Activated T-helper 2 cell treated with anti-CD3 and anti-CD28 coated beads, Interferon-gamma antibody, Interleukin-2, Interleukin-4, amounts not matched to agents 10 μg/mL and 5 μg/mL and 100 μg/mL, durations not matched to agents 14 hours and 24 hours and 36 hours (primary cell): ENCODE measurements around the gene COQ2. TPM values are rescaled to one million over a fixed set of nuclear protein-coding genes. Genes with fewer than 3 reads are reported as not detected.
"Not testable (repeated sequence)": the region's sequence is repeated elsewhere in the genome, so short reads cannot be mapped to it uniquely, and the experiment has no call there.

Source experiments
- DNase-seq: peaks from one replicate; pipeline ENCODE4 v3.0.0; 2021; ENCODE audit warnings: low spot score
- H3K27ac Mint-ChIP-seq: one replicate; pipeline ENCODE4 v1.8.0; 2021; ENCODE audit warnings: mixed read lengths
- H3K27me3 Mint-ChIP-seq: one replicate; pipeline ENCODE4 v1.8.0; 2021; ENCODE audit warnings: low read depth, mixed read lengths
- H3K36me3 Mint-ChIP-seq: one replicate; pipeline ENCODE4 v1.8.0; 2021; ENCODE audit warnings: low read depth, mixed read lengths
- H3K4me1 Mint-ChIP-seq: one replicate; pipeline ENCODE4 v1.8.0; 2021; ENCODE audit warnings: low read depth, mixed read lengths
- H3K4me3 Mint-ChIP-seq: one replicate; pipeline ENCODE4 v1.8.0; 2021; ENCODE audit warnings: low read depth, mild to moderate bottlenecking, moderate library complexity, mixed read lengths
- H3K9me3 Mint-ChIP-seq: one replicate; pipeline ENCODE4 v1.8.0; 2021; ENCODE audit warnings: mixed read lengths
- intact Hi-C: fragments of 100-400 bp; cut with micrococcal nuclease; formaldehyde crosslinking; loops from one replicate; pipeline ENCODE4 v1.15.1; 2023
- total RNA-seq: library from RNA; stranded (reverse); gene quantifications from 2 replicates; pipeline ENCODE4 v1.2.3, GENCODE V29; 2022

Gene COQ2
- total RNA-seq, 1 donor from 2014 or later, result 19.5 TPM

GRCh38 chr4:83308672-83309071, 24.1 kb upstream of the COQ2 start:
- no peak for DNase-seq
- Mint-ChIP-seq H3K36me3 (peaks cover 25% of the 10 kb centered on the region), H3K4me3 (no peak overlapping the region), H3K4me1 (peaks cover 2% of the 10 kb centered on the region), H3K9me3 (no peaks in the 10 kb centered on the region), H3K27me3 (no peaks in the 10 kb centered on the region), H3K27ac (no peak overlapping the region)
- intact Hi-C loops, result no loop called here

GRCh38 chr4:83307920-83308319, 23.3 kb upstream of the COQ2 start:
- DNase-seq, result no peak
- Mint-ChIP-seq H3K4me1 (peaks cover 2% of the 10 kb centered on the region), H3K36me3 (peaks cover 25% of the 10 kb centered on the region), H3K4me3 (no peak overlapping the region), H3K27ac (no peak overlapping the region), H3K27me3 (no peaks in the 10 kb centered on the region), H3K9me3 (no peaks in the 10 kb centered on the region)
- intact Hi-C loops, result no loop called here

- Mint-ChIP-seq H3K4me3 (no peak overlapping the region), H3K27me3 (no peaks in the 10 kb centered on the region), H3K36me3 (peaks cover 21% of the 10 kb centered on the region), H3K27ac (no peak overlapping the region), H3K4me1 (peaks cover 2% of the 10 kb centered on the region), H3K9me3 (no peaks in the 10 kb centered on the region)
- intact Hi-C loops, result no loop called here
- no peak for DNase-seq
Observed at GRCh38 chr4:83305187-83305586, 20.6 kb upstream of the COQ2 start.

GRCh38 chr4:83297548-83298260, 13.1 kb upstream of the COQ2 start:
- H3K4me3 Mint-ChIP-seq, result no peak overlapping the region

GRCh38 chr4:83293305-83294046, 8.9 kb upstream of the COQ2 start:
- DNase-seq, result no peak
- no peaks in the 10 kb centered on the region for H3K27me3 Mint-ChIP-seq
- no peak overlapping the region for H3K4me3 Mint-ChIP-seq
- intact Hi-C loops, result no loop called here
- H3K4me1 Mint-ChIP-seq, result peaks cover 15% of the 10 kb centered on the region
- no peak overlapping the region for H3K27ac Mint-ChIP-seq
- peaks cover 15% of the 10 kb centered on the region for H3K9me3 Mint-ChIP-seq
- peaks cover 6% of the 10 kb centered on the region for H3K36me3 Mint-ChIP-seq

More at GRCh38 chr4:83297548-83298260, 13.1 kb upstream of the COQ2 start:
- peak overlapping the region; percentile 4 for H3K27ac Mint-ChIP-seq
- no peaks in the 10 kb centered on the region for H3K9me3 Mint-ChIP-seq
- H3K4me1 Mint-ChIP-seq, result peaks cover 18% of the 10 kb centered on the region
- DNase-seq, result no peak
- intact Hi-C loops, result no loop called here
- H3K36me3 Mint-ChIP-seq, result peaks cover 2% of the 10 kb centered on the region
- H3K27me3 Mint-ChIP-seq, result no peaks in the 10 kb centered on the region

- H3K4me3 Mint-ChIP-seq, intact Hi-C loops, DNase-seq, H3K36me3 Mint-ChIP-seq, H3K27ac Mint-ChIP-seq, H3K4me1 Mint-ChIP-seq, H3K27me3 Mint-ChIP-seq: not testable (repeated sequence)
- H3K9me3 Mint-ChIP-seq, result peaks cover 15% of the 10 kb centered on the region
Observed at GRCh38 chr4:83290059-83290774, 5.6 kb upstream of the COQ2 start.

- intact Hi-C loops, result loop anchor here (10.0 kb wide), 1 partner anchor 196 kb away; the partner anchor contains the start of gene ABRAXAS1
- not testable (repeated sequence) for H3K36me3 Mint-ChIP-seq, H3K4me3 Mint-ChIP-seq, DNase-seq, H3K27ac Mint-ChIP-seq, H3K27me3 Mint-ChIP-seq
- Mint-ChIP-seq H3K9me3 (peaks cover 15% of the 10 kb centered on the region), H3K4me1 (peaks cover 17% of the 10 kb centered on the region)
Observed at GRCh38 chr4:83288381-83288780, 3.8 kb upstream of the COQ2 start.

GRCh38 chr4:83285055-83285407, 433 bp upstream of the COQ2 start:
- peak; percentile 23 for DNase-seq
- Mint-ChIP-seq H3K27ac (peak overlapping the region; percentile 95), H3K27me3 (peaks cover 2% of the 10 kb centered on the region), H3K36me3 (peaks cover 15% of the 10 kb centered on the region), H3K4me3 (peak overlapping the region; percentile 90), H3K4me1 (peaks cover 42% of the 10 kb centered on the region), H3K9me3 (peaks cover 4% of the 10 kb centered on the region)
- intact Hi-C loops, result loop anchor here (1.0 to 10.0 kb wide), 3 partner anchors 72 to 200 kb away; partner anchors contain the start of genes ABRAXAS1 and HELQ

- intact Hi-C loops, result loop anchor here (5.0 to 10.0 kb wide), 2 partner anchors 202 to 381 kb away; partner anchors contain the start of genes ABRAXAS1 and THAP9
- no peak for DNase-seq
- H3K9me3 Mint-ChIP-seq, result no peaks in the 10 kb centered on the region
- peaks cover 2% of the 10 kb centered on the region for H3K27me3 Mint-ChIP-seq
- H3K36me3 Mint-ChIP-seq, result peaks cover 22% of the 10 kb centered on the region
- H3K4me1 Mint-ChIP-seq, result peaks cover 48% of the 10 kb centered on the region
- peak overlapping the region; percentile 87 for H3K4me3 Mint-ChIP-seq
- peak overlapping the region; percentile 58 for H3K27ac Mint-ChIP-seq
Observed at GRCh38 chr4:83283181-83283580, 1.4 kb downstream of the COQ2 start.

- no peak overlapping the region for H3K27ac Mint-ChIP-seq
- DNase-seq, result peak; percentile 41
- intact Hi-C loops, result loop anchor here (1.0 to 10.0 kb wide), 5 partner anchors 22 to 430 kb away; partner anchors contain the start of genes ABRAXAS1 and THAP9
- H3K4me3 Mint-ChIP-seq, result peak overlapping the region; percentile 44
- peaks cover 52% of the 10 kb centered on the region for H3K4me1 Mint-ChIP-seq
- no peaks in the 10 kb centered on the region for H3K9me3 Mint-ChIP-seq
- H3K36me3 Mint-ChIP-seq, result peaks cover 27% of the 10 kb centered on the region
- peaks cover 2% of the 10 kb centered on the region for H3K27me3 Mint-ChIP-seq
Observed at GRCh38 chr4:83282049-83282535, 2.5 kb downstream of the COQ2 start.

- no peak for DNase-seq
- Mint-ChIP-seq H3K4me1 (peaks cover 58% of the 10 kb centered on the region), H3K27me3 (peaks cover 2% of the 10 kb centered on the region), H3K36me3 (peaks cover 34% of the 10 kb centered on the region), H3K27ac (no peak overlapping the region), H3K9me3 (no peaks in the 10 kb centered on the region), H3K4me3 (no peak overlapping the region)
- intact Hi-C loops, result loop anchor here (5.0 to 10.0 kb wide), 2 partner anchors 203 to 379 kb away; partner anchors contain the start of genes ABRAXAS1 and THAP9
Observed at GRCh38 chr4:83281307-83281706, 3.3 kb downstream of the COQ2 start.

GRCh38 chr4:83276299-83277040, 8.1 kb downstream of the COQ2 start:
- Mint-ChIP-seq H3K27me3 (peaks cover 3% of the 10 kb centered on the region), H3K4me3 (no peak overlapping the region), H3K9me3 (no peaks in the 10 kb centered on the region), H3K4me1 (peaks cover 42% of the 10 kb centered on the region), H3K27ac (peak overlapping the region; percentile 21), H3K36me3 (peaks cover 64% of the 10 kb centered on the region)
- DNase-seq, result no peak
- intact Hi-C loops, result loop anchor here (1.0 to 2.0 kb wide), 4 partner anchors 9 to 81 kb away; no protein-coding TSS in a partner anchor
